Osteoblast (primary cell): ENCODE measurements around the gene TBC1D12. TPM values are rescaled to one million over a fixed set of nuclear protein-coding genes. Genes with fewer than 3 reads are reported as not detected.

Experiments
- DNase-seq: peaks from one replicate; pipeline ENCODE4 v3.0.0; 2011; ENCODE audit warnings: low spot score, mixed read lengths; ENCODE audit not compliant: insufficient read length; ENCODE audit errors: missing footprints
- H2AFZ ChIP-seq: 2 replicates; pipeline ENCODE4 v1.6.0; 2011; ENCODE audit warnings: mild to moderate bottlenecking, low read length
- H3K27ac ChIP-seq: 2 replicates; pipeline ENCODE4 v1.5.1; 2011; ENCODE audit warnings: mild to moderate bottlenecking, low read depth, low read length, moderate library complexity
- H3K27me3 ChIP-seq: 2 replicates; pipeline ENCODE4 v1.6.0; 2012; ENCODE audit warnings: mild to moderate bottlenecking, control low read depth, inconsistent platforms, low read length, moderate library complexity; ENCODE audit not compliant: insufficient read depth
- H3K36me3 ChIP-seq: 2 replicates; pipeline ENCODE4 v1.5.1; 2011; ENCODE audit warnings: mild to moderate bottlenecking, low read length, control low read depth, moderate library complexity; ENCODE audit not compliant: insufficient read depth
- H3K4me1 ChIP-seq: 2 replicates; pipeline ENCODE4 v1.5.1; 2011; ENCODE audit warnings: mild to moderate bottlenecking, low read length, control low read depth, moderate library complexity; ENCODE audit not compliant: insufficient read depth
- H3K4me2 ChIP-seq: 2 replicates; pipeline ENCODE4 v1.6.0; 2011; ENCODE audit warnings: mild to moderate bottlenecking, low read length; ENCODE audit not compliant: insufficient read depth
- H3K4me3 ChIP-seq: fragments of 200-600 bp; sonication (generic); 3 replicates; pipeline ENCODE4 v1.5.1; 2012; ENCODE audit warnings: mild to moderate bottlenecking, low read length, inconsistent platforms; ENCODE audit not compliant: insufficient read depth
- H3K79me2 ChIP-seq: 2 replicates; pipeline ENCODE4 v1.6.0; 2012; ENCODE audit warnings: mild to moderate bottlenecking, low read length, control low read depth, inconsistent platforms; ENCODE audit not compliant: insufficient read depth
- H3K9me3 ChIP-seq: 2 replicates; pipeline ENCODE4 v1.5.1; 2011; ENCODE audit warnings: low read depth, low read length, control low read depth
- H4K20me1 ChIP-seq: 2 replicates; pipeline ENCODE4 v1.6.0; 2012; ENCODE audit warnings: mild to moderate bottlenecking, low read length, control low read depth; ENCODE audit not compliant: insufficient read depth
- CTCF ChIP-seq: IDR thresholded peaks from 2 replicates; pipeline ENCODE4 v1.5.1; 2011; ENCODE audit warnings: mild to moderate bottlenecking, low read depth, low read length, moderate library complexity; ENCODE audit errors: extremely low read depth
- total RNA-seq: library from RNA; depleted of rRNA; stranded (reverse); fragments of >200 nt; gene quantifications from 2 replicates; pipeline ENCODE4 v1.2.3, GENCODE V29; 2012

The TBC1D12 gene
- total RNA-seq, 1 donor, result 43.1 TPM

DNA sequence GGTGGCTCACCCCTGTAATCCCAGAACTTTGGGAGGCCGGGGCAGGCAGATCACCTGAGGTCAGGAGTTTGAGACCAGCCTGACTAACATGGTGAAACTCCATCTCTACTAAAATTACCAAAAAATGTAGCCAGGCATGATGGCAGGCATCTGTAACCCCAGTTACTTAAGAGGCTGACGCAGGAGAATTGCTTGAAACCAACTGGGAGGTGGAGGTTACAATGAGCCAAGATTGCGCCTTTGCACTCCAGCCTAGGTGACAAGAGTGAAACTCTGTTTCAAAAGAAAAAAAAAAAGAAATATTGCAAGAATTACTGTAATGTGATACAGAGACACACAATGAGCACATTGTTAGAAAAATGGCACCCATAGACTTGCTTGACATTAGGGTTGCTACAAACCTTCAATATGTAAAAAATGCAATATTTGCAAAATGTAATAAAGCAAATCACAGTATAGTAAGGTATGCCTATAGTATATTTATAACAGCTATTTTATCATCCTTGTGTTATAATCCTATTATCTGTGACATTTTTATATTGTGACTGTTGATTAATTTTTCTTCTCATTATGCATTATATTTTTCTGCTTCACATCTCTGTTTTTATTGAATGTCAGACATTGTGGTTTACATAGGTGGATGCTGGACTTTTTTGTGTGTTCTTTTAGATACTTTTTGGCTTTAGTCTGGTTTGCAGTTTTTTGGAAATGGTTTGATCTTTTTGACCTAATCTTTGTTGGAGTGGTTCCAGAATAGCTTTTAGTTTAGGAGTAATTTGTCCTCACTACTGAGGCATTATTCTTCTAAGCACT lies 87.8 kb downstream of the TBC1D12 start:
- Histone ChIP-seq H3K4me2 (no peak overlapping the region), H4K20me1 (peaks cover 27% of the 10 kb centered on the region), H3K4me1 (no peaks in the 10 kb centered on the region), H3K27me3 (no peaks in the 10 kb centered on the region), H3K9me3 (no peaks in the 10 kb centered on the region), H2AFZ (no peak overlapping the region), H3K79me2 (peaks cover 46% of the 10 kb centered on the region), H3K36me3 (no peaks in the 10 kb centered on the region), H3K4me3 (no peak overlapping the region), H3K27ac (no peak overlapping the region)
- no peak for TF ChIP-seq CTCF
- DNase-seq, result no peak

DNA sequence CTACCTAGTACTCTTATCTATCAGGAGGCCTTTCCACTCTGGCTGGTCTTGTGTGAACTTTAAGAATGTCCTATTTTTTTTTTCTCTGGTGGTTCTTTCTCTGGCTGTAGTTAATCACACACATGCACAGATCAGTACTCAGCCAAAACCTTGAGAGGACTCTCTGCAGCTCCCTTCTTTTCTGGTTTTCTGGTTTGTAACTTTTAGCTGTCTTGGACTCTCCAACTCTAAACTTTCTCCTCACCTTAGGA lies 88.4 kb downstream of the TBC1D12 start:
- H3K79me2 ChIP-seq, result peaks cover 41% of the 10 kb centered on the region
- DNase-seq, result no peak
- no peaks in the 10 kb centered on the region for H3K36me3 ChIP-seq
- H3K4me2 ChIP-seq, result no peak overlapping the region
- H3K27me3 ChIP-seq, result no peaks in the 10 kb centered on the region
- H2AFZ ChIP-seq, result no peak overlapping the region
- peaks cover 26% of the 10 kb centered on the region for H4K20me1 ChIP-seq
- TF ChIP-seq CTCF, result no peak
- H3K9me3 ChIP-seq, result no peaks in the 10 kb centered on the region
- no peak overlapping the region for H3K4me3 ChIP-seq
- H3K27ac ChIP-seq, result no peak overlapping the region
- H3K4me1 ChIP-seq, result peaks cover 5% of the 10 kb centered on the region

GRCh38 chr10:94493463-94493862 lies 91.1 kb downstream of the TBC1D12 start:
- DNase-seq, result no peak
- peaks cover 13% of the 10 kb centered on the region for H3K4me1 ChIP-seq
- H3K27ac ChIP-seq, result no peak overlapping the region
- peaks cover 26% of the 10 kb centered on the region for H4K20me1 ChIP-seq
- no peaks in the 10 kb centered on the region for H3K36me3 ChIP-seq
- H3K79me2 ChIP-seq, result peaks cover 28% of the 10 kb centered on the region
- no peak overlapping the region for H3K4me2 ChIP-seq
- H3K27me3 ChIP-seq, result no peaks in the 10 kb centered on the region
- no peak for TF ChIP-seq CTCF
- H3K9me3 ChIP-seq, result no peaks in the 10 kb centered on the region
- no peak overlapping the region for H3K4me3 ChIP-seq
- H2AFZ ChIP-seq, result no peak overlapping the region

GRCh38 chr10:94496010-94496409 lies 93.7 kb downstream of the TBC1D12 start:
- no peaks in the 10 kb centered on the region for H3K27me3 ChIP-seq

More at GRCh38 chr10:94496010-94496409, 93.7 kb downstream of the TBC1D12 start:
- Histone ChIP-seq H3K4me2 (peak overlapping the region; percentile 38), H3K4me3 (no peak overlapping the region), H4K20me1 (peaks cover 6% of the 10 kb centered on the region), H3K36me3 (peaks cover 6% of the 10 kb centered on the region), H3K27ac (no peak overlapping the region), H3K79me2 (peaks cover 5% of the 10 kb centered on the region), H2AFZ (no peak overlapping the region), H3K9me3 (no peaks in the 10 kb centered on the region), H3K4me1 (peaks cover 13% of the 10 kb centered on the region)
- no peak for TF ChIP-seq CTCF
- DNase-seq, result no peak
